GM12864 (cell line): ENCODE measurements around the gene GSC.

ENCODE experiments used
- DNase-seq: peaks from one replicate; pipeline ENCODE4 v3.0.0-alpha.2; 2011; ENCODE audit warnings: low read depth
- H3K4me3 ChIP-seq: 2 replicates; pipeline ENCODE4 v1.5.1; 2011; ENCODE audit warnings: mild to moderate bottlenecking, low read depth, low read length, control low read depth
- TF ChIP-seq, protein P1 (sequence below): IDR thresholded peaks from 2 replicates; pipeline ENCODE4 v1.5.1; 2011; ENCODE audit warnings: low read depth, mild to moderate bottlenecking, moderate library complexity, low read length, control low read depth, inconsistent platforms; ENCODE audit errors: missing control alignments

GSC gene

DNA sequence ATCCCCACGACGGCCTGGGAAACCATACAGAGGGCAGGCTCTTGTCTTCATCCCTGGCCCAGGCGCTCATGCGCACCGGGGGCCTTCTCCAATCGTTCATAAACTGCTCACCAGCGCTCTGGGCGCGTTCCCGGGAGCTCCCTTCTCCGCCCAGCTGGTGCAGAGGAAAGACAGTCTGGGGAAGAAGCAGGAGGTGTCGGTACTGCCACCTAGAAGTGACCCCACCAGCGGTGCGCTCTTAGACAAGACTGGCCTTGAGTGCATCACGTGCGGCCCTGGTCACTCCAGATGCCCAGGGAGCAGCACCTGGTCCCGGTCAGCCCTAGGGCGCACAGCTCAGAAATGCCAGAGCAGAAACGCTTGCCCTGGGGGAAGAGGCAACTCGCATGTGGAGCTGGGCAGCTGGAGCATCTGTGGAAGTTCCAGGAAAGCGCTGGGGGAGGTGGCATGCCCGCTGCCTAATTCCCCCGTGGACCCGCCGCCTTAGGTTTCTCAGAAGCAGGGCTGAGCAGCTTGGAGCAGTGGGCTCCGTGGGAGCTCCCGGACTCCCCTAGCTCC lies 2.5 kb downstream of the GSC start:
- no peak for DNase-seq
- TF ChIP-seq, protein P1, sequence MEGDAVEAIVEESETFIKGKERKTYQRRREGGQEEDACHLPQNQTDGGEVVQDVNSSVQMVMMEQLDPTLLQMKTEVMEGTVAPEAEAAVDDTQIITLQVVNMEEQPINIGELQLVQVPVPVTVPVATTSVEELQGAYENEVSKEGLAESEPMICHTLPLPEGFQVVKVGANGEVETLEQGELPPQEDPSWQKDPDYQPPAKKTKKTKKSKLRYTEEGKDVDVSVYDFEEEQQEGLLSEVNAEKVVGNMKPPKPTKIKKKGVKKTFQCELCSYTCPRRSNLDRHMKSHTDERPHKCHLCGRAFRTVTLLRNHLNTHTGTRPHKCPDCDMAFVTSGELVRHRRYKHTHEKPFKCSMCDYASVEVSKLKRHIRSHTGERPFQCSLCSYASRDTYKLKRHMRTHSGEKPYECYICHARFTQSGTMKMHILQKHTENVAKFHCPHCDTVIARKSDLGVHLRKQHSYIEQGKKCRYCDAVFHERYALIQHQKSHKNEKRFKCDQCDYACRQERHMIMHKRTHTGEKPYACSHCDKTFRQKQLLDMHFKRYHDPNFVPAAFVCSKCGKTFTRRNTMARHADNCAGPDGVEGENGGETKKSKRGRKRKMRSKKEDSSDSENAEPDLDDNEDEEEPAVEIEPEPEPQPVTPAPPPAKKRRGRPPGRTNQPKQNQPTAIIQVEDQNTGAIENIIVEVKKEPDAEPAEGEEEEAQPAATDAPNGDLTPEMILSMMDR, result no peak
- H3K4me3 ChIP-seq, result no peak overlapping the region

DNA sequence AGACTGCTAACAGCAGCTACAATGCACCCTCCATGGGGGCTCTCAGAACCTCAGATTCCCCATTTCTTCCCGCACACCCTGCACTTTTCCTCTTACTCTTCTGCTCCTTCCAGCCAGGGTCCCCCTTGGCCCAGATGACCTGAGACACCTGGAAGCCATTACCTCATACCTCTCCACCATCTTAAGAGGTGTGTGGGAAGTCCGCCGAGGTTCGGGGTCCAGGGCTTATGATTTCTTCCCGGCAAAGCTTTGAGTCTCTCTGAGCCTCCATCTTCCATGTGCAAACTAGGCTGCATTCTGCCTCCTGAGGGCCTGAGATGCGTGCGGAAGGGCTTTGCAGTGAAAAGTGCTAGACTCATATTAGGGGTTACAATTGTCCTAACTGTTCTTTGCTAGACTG lies 5.3 kb downstream of the GSC start:
- TF ChIP-seq, protein P1, result no peak

DNA sequence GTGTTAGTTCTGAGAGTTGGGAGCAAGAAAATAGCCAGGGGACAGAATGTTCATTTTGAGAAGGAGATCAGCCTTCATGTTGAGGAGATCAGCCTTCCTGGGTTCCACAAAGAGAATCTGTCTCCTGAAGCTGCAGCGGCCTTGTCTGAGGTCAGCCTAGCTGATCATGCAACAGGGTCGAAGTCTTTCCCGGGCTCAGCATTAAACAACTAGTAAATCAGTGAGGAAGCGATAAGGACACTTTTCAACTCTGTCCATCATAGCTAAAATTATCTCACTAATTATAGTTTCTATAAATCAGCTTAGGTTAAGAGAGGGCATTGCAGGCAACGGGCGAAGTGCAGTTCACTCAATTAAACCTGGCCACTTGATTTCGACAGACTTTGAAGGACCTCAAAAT lies 7.5 kb downstream of the GSC start:
- TF ChIP-seq, protein P1, result no peak
- H3K4me3 ChIP-seq, result no peak overlapping the region
- no peak for DNase-seq

More for the DNA sequence above, 5.3 kb downstream of the GSC start:
- H3K4me3 ChIP-seq, result no peak overlapping the region
- no peak for DNase-seq

DNA sequence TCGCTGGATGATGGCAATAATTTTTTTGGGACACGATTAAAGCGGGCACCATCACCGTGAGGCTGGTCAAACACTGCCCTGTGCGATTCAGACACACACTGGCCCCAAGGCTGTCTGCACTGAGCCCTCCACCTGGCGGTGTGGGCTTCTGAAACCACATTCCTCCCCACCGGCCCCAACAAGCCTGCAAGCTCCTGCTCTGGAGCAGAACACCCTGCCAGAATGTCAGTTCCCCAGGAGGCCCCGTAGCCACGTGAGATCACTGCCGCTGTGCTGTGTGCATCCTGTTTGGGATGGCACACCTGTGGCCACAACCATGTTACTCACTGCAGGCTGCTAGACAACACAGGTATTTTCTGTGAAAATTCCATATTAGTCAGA lies 7.9 kb downstream of the GSC start:
- no peak overlapping the region for H3K4me3 ChIP-seq
- TF ChIP-seq, protein P1, result no peak
- DNase-seq, result no peak

DNA sequence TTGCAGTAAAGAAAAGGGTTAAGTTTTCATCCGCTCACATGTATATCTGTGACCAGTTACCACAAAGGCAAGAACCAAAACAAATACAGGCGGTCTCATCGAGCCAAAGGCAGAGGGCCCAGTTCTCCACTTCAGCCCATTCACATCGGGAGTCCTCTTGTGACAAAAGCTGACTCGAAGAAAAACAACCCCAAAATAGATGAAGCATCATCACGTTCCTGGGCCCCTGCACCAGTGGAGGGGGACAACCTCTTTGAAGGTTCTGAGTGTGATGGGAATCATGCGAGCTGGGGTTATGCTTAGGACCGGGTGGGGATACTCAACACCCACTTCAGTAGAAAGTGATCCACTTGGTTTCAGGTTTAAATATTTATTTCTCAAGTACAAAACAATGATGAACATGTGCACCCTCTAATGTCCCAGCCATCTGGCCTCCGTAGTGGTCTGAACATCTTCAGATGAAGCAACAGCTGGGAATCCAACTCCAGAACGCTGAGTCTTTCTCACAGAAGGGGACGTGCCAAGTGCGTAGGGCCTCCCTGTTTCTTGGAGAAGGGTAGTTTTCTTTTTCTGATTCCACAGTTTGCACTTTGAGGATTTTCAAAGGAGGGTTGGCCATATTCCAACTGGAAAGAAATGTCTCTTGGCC lies 8.4 kb downstream of the GSC start:
- DNase-seq, result no peak
- TF ChIP-seq, protein P1, result no peak
- no peak overlapping the region for H3K4me3 ChIP-seq

DNA sequence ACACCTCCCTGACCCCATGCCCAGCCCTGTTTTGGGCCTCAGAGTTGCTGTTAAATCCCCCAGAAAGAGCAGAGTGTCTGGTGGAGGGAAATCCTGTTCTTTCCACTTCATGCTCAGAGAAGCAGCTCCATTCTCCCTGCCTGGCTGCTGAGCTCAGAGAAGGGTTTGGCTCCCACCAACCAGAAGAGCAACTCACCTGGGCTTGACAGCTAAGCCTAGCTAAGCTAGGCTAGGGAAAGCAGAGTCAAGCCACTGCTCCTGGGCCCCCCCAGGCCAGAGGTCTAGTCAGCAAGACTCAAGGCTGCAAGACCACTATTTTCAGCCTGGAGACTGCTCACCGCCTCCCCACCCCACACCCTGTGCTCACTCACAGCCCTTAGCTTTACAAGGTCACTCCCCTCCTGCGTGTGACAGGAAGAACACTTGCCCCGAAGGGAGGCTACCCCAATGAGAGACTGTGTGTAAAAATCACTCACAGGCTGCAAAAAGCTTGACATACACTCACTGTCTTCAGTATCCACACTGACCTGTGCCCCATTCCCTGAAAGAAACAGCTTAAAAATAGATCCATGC lies 13.5 kb downstream of the GSC start:
- no peak overlapping the region for H3K4me3 ChIP-seq
- TF ChIP-seq, protein P1, result no peak
- no peak for DNase-seq
